OCI-LY3 (cell line): ENCODE results near the gene LGR4.

Experiments
- H2AFZ ChIP-seq: fragments of 200-600, 300-600 bp; shearing (Covaris generic); 2 replicates; pipeline ENCODE4 v1.6.0; 2014; ENCODE audit warnings: antibody characterized with exemption, low read depth, low read length
- H3K27ac ChIP-seq: fragments of 200-600, 300-600 bp; sonication (generic); 2 replicates; pipeline ENCODE4 v1.5.1; 2014; ENCODE audit warnings: mild to moderate bottlenecking, low read length, moderate library complexity, mixed read lengths
- H3K27me3 ChIP-seq: fragments of 200-600, 300-600 bp; sonication (generic); 2 replicates; pipeline ENCODE4 v1.6.1; 2014; ENCODE audit warnings: low read depth, low read length, mixed read lengths
- H3K36me3 ChIP-seq: fragments of 200-600, 300-600 bp; sonication (generic); replicated peaks from 2 replicates; pipeline ENCODE3; 2014; ENCODE audit warnings: low read depth, low read length, mixed read lengths
- H3K4me1 ChIP-seq: fragments of 300-600, 200-600 bp; sonication (generic); 2 replicates; pipeline ENCODE4 v1.6.1; 2014; ENCODE audit warnings: low read length, mixed read lengths
- H3K4me2 ChIP-seq: fragments of 200-600, 300-600 bp; sonication (generic); 2 replicates; pipeline ENCODE4 v1.6.1; 2014; ENCODE audit warnings: low read length, mixed read lengths
- H3K4me3 ChIP-seq: fragments of 300-600, 200-600 bp; sonication (generic); 2 replicates; pipeline ENCODE4 v1.5.1; 2014; ENCODE audit warnings: antibody characterized with exemption, mild to moderate bottlenecking, low read length, moderate library complexity
- H3K79me2 ChIP-seq: fragments of 300-600, 200-600 bp; shearing (Covaris generic); 2 replicates; pipeline ENCODE4 v1.6.1; 2014; ENCODE audit warnings: mild to moderate bottlenecking, low read length, mixed read lengths
- H3K9ac ChIP-seq: fragments of 300-600, 200-600 bp; shearing (Covaris generic); 2 replicates; pipeline ENCODE4 v1.6.0; 2014; ENCODE audit warnings: mild to moderate bottlenecking, low read length, moderate library complexity
- H3K9me3 ChIP-seq: fragments of 200-600, 300-600 bp; shearing (Covaris generic); 2 replicates; pipeline ENCODE4 v1.6.1; 2014; ENCODE audit warnings: low read length, mixed read lengths; ENCODE audit not compliant: insufficient read depth
- H4K20me1 ChIP-seq: fragments of 200-600, 300-600 bp; sonication (generic); 2 replicates; pipeline ENCODE4 v1.6.1; 2016; ENCODE audit warnings: low read length, mixed read lengths; ENCODE audit not compliant: insufficient read depth
- CTCF ChIP-seq: fragments of 200-600, 300-600 bp; sonication (generic); IDR thresholded peaks from 2 replicates; pipeline ENCODE4 v1.5.1; 2014; ENCODE audit warnings: antibody characterized with exemption, low read length, low read depth
- EZH2phosphoT487 ChIP-seq: fragments of 200-600 bp; shearing (Covaris generic); IDR thresholded peaks from 2 replicates; pipeline ENCODE4 v1.6.1; 2018; ENCODE audit warnings: antibody characterized with exemption, mixed run types, low read depth

LGR4 gene

GRCh38 chr11:27402450-27402849, 70.1 kb downstream of the LGR4 start:
- Histone ChIP-seq H2AFZ (no peak overlapping the region), H3K9ac (no peak overlapping the region), H3K9me3 (no peaks in the 10 kb centered on the region), H3K36me3 (no peaks in the 10 kb centered on the region), H4K20me1 (no peaks in the 10 kb centered on the region), H3K79me2 (no peaks in the 10 kb centered on the region), H3K27ac (no peak overlapping the region), H3K27me3 (no peaks in the 10 kb centered on the region), H3K4me3 (no peak overlapping the region), H3K4me2 (no peak overlapping the region), H3K4me1 (no peaks in the 10 kb centered on the region)
- TF ChIP-seq EZH2phosphoT487 (no peak), CTCF (no peak)

GRCh38 chr11:27401833-27402316, 70.7 kb downstream of the LGR4 start:
- H3K9ac ChIP-seq, result no peak overlapping the region
- no peak overlapping the region for H2AFZ ChIP-seq
- TF ChIP-seq CTCF (no peak), EZH2phosphoT487 (no peak)
- H3K4me1 ChIP-seq, result no peaks in the 10 kb centered on the region
- H3K4me2 ChIP-seq, result no peak overlapping the region
- no peaks in the 10 kb centered on the region for H3K36me3 ChIP-seq
- H3K4me3 ChIP-seq, result no peak overlapping the region
- no peaks in the 10 kb centered on the region for H3K79me2 ChIP-seq
- no peaks in the 10 kb centered on the region for H3K9me3 ChIP-seq
- no peaks in the 10 kb centered on the region for H3K27me3 ChIP-seq
- H4K20me1 ChIP-seq, result no peaks in the 10 kb centered on the region
- no peak overlapping the region for H3K27ac ChIP-seq

- Histone ChIP-seq H3K9me3 (no peaks in the 10 kb centered on the region), H3K79me2 (no peaks in the 10 kb centered on the region), H3K4me2 (no peak overlapping the region), H2AFZ (no peak overlapping the region), H3K36me3 (no peaks in the 10 kb centered on the region), H3K9ac (no peak overlapping the region), H3K27ac (no peak overlapping the region), H3K27me3 (no peaks in the 10 kb centered on the region), H4K20me1 (no peaks in the 10 kb centered on the region), H3K4me3 (no peak overlapping the region), H3K4me1 (no peaks in the 10 kb centered on the region)
- TF ChIP-seq CTCF, result no peak
- TF ChIP-seq EZH2phosphoT487, result no peak
Measured at GRCh38 chr11:27401280-27401832, 71.2 kb downstream of the LGR4 start.

- TF ChIP-seq EZH2phosphoT487, result no peak
- H3K4me3 ChIP-seq, result no peak overlapping the region
- no peaks in the 10 kb centered on the region for H4K20me1 ChIP-seq
- H3K27ac ChIP-seq, result no peak overlapping the region
- H3K27me3 ChIP-seq, result no peaks in the 10 kb centered on the region
- no peak overlapping the region for H2AFZ ChIP-seq
- no peaks in the 10 kb centered on the region for H3K36me3 ChIP-seq
- H3K9me3 ChIP-seq, result no peaks in the 10 kb centered on the region
- no peaks in the 10 kb centered on the region for H3K4me1 ChIP-seq
- H3K4me2 ChIP-seq, result no peak overlapping the region
- H3K9ac ChIP-seq, result no peak overlapping the region
- no peaks in the 10 kb centered on the region for H3K79me2 ChIP-seq
Measured at GRCh38 chr11:27398400-27398770, 74.2 kb downstream of the LGR4 start.
